Peyer's patch (tissue), 4 donors: ENCODE measurements around the gene GNAI1.

Source experiments
- CTCF ChIP-seq, 6 experiments: fragments of 450-650 bp in 4 of 6; fragments of 200-600 bp in 2 of 6; sonication (generic) in 1 of 6; IDR thresholded peaks; one replicate each; pipeline ENCODE4 v1.5.1; 2017 to 2019; ENCODE audit warnings: antibody characterized with exemption in 6 of 6, mild to moderate bottlenecking in 3 of 6, moderate library complexity in 1 of 6
- POLR2A ChIP-seq, 2 donors: fragments of 450-650 bp; IDR thresholded peaks; one replicate each; pipeline ENCODE4 v1.5.1; 2017; ENCODE audit warnings: antibody characterized with exemption in 2 of 2, mild to moderate bottlenecking in 2 of 2, moderate library complexity in 2 of 2

GRCh38 chr7:80241671-80242070 lies 107.0 kb downstream of the GNAI1 start:
- TF ChIP-seq CTCF (IDR thresholded peaks at IDR 0.05), result no peak
- TF ChIP-seq POLR2A (IDR thresholded peaks at IDR 0.05), result no peak
